ENCODE results near the gene ZNF277.
"Not testable (repeated sequence)": the region's sequence is repeated elsewhere in the genome, so short reads cannot be mapped to it uniquely, and the experiment has no call there.

ZNF277 gene

GRCh38 chr7:112308974-112309373, 102.5 kb downstream of the ZNF277 start:
- no peak for TF ChIP-seq CTCF (IDR thresholded peaks at IDR 0.05; ENCODE audit: borderline replicate concordance, insufficient read depth, low read depth, low read length)
- no peak overlapping the region for H3K4me3 ChIP-seq (ENCODE audit: low read depth, low read length)

- not testable (repeated sequence) for H3K4me3 ChIP-seq (ENCODE audit: low read depth, low read length)
Observed at GRCh38 chr7:112316803-112317202, 110.3 kb downstream of the ZNF277 start.

- TF ChIP-seq CTCF (IDR thresholded peaks at IDR 0.05; ENCODE audit: borderline replicate concordance, insufficient read depth, low read depth, low read length), result no peak
- no peak overlapping the region for H3K4me3 ChIP-seq (ENCODE audit: low read depth, low read length)
Observed at GRCh38 chr7:112322070-112322469, 115.6 kb downstream of the ZNF277 start.

- no peak for TF ChIP-seq CTCF (IDR thresholded peaks at IDR 0.05; ENCODE audit: borderline replicate concordance, insufficient read depth, low read depth, low read length)
Observed at GRCh38 chr7:112327566-112327965, 121.1 kb downstream of the ZNF277 start.

GRCh38 chr7:112331492-112331891, 125.0 kb downstream of the ZNF277 start:
- H3K4me3 ChIP-seq (ENCODE audit: low read depth, low read length), result no peak overlapping the region
- TF ChIP-seq CTCF (IDR thresholded peaks at IDR 0.05; ENCODE audit: borderline replicate concordance, insufficient read depth, low read depth, low read length), result no peak

More at GRCh38 chr7:112327566-112327965, 121.1 kb downstream of the ZNF277 start:
- H3K4me3 ChIP-seq (ENCODE audit: low read depth, low read length), result no peak overlapping the region

GRCh38 chr7:112334366-112334765, 127.9 kb downstream of the ZNF277 start:
- H3K4me3 ChIP-seq (ENCODE audit: low read depth, low read length), result no peak overlapping the region
- TF ChIP-seq CTCF (IDR thresholded peaks at IDR 0.05; ENCODE audit: borderline replicate concordance, insufficient read depth, low read depth, low read length), result no peak

GRCh38 chr7:112336261-112336660, 129.8 kb downstream of the ZNF277 start:
- TF ChIP-seq CTCF (IDR thresholded peaks at IDR 0.05; ENCODE audit: borderline replicate concordance, insufficient read depth, low read depth, low read length), result no peak
- H3K4me3 ChIP-seq (ENCODE audit: low read depth, low read length), result no peak overlapping the region
